Measurements from ENCODE around the gene ADORA2A. TPM values are rescaled to one million over a fixed set of nuclear protein-coding genes. Genes with fewer than 3 reads are reported as not detected.

ADORA2A gene
- total RNA-seq, 2 donors from 2014 or later: 14.5 to 47.6 TPM

- DNase-seq (ENCODE audit: low spot score) (no peak), ATAC-seq (ENCODE audit: insufficient number of reproducible peaks, low FRiP score, low read depth) (no peak)
- no peak for TF ChIP-seq CTCF (IDR thresholded peaks at IDR 0.05)
- no peaks in the 10 kb centered on the region for H3K27me3 ChIP-seq (replicated peaks; ENCODE audit: insufficient read depth)
- H3K27ac ChIP-seq: no peak overlapping the region
- H3K4me3 ChIP-seq: no peak overlapping the region
- peaks cover 9 to 26% of the 10 kb centered on the region in 2 donors for H3K4me1 ChIP-seq (ENCODE audit: control insufficient read depth in 1 of 2, low read depth in 2 of 2)
- H3K36me3 ChIP-seq: no peaks in the 10 kb centered on the region
- no peaks in the 10 kb centered on the region for H3K9me3 ChIP-seq
Observed at GRCh38 chr22:24429411-24430365, 2.3 kb downstream of the ADORA2A start.

GRCh38 chr22:24430431-24431308 lies 3.3 kb downstream of the ADORA2A start:
- no peak overlapping the region for H3K4me3 ChIP-seq
- H3K36me3 ChIP-seq: no peaks in the 10 kb centered on the region
- ATAC-seq (ENCODE audit: insufficient number of reproducible peaks, low FRiP score, low read depth) (no peak), DNase-seq (ENCODE audit: low spot score) (no peak)
- peaks cover 9 to 30% of the 10 kb centered on the region in 2 donors for H3K4me1 ChIP-seq (ENCODE audit: control insufficient read depth in 1 of 2, low read depth in 2 of 2)
- H3K27me3 ChIP-seq (replicated peaks; ENCODE audit: insufficient read depth): no peaks in the 10 kb centered on the region
- no peak for TF ChIP-seq CTCF (IDR thresholded peaks at IDR 0.05)
- H3K27ac ChIP-seq: no peak overlapping the region
- H3K9me3 ChIP-seq: no peaks in the 10 kb centered on the region

- Histone ChIP-seq H3K27ac (no peak overlapping the region), H3K27me3 (replicated peaks; ENCODE audit: insufficient read depth) (no peaks in the 10 kb centered on the region), H3K9me3 (no peaks in the 10 kb centered on the region), H3K4me3 (no peak overlapping the region), H3K36me3 (no peaks in the 10 kb centered on the region), H3K4me1 (ENCODE audit: control insufficient read depth in 1 of 2, low read depth in 2 of 2) (peaks cover 9 to 30% of the 10 kb centered on the region in 2 donors)
- no peak for DNase-seq (ENCODE audit: low spot score)
- ATAC-seq (ENCODE audit: insufficient number of reproducible peaks, low FRiP score, low read depth): no peak
- TF ChIP-seq CTCF (IDR thresholded peaks at IDR 0.05): no peak
Observed at GRCh38 chr22:24431309-24432034, 4.1 kb downstream of the ADORA2A start.

GRCh38 chr22:24432059-24432853 lies 4.9 kb downstream of the ADORA2A start:
- Histone ChIP-seq H3K36me3 (no peaks in the 10 kb centered on the region), H3K4me3 (no peak overlapping the region), H3K27ac (no peak overlapping the region), H3K9me3 (no peaks in the 10 kb centered on the region), H3K27me3 (replicated peaks; ENCODE audit: insufficient read depth) (no peaks in the 10 kb centered on the region), H3K4me1 (ENCODE audit: control insufficient read depth in 1 of 2, low read depth in 2 of 2) (peaks cover 9 to 30% of the 10 kb centered on the region in 2 donors)
- no peak for TF ChIP-seq CTCF (IDR thresholded peaks at IDR 0.05)
- no peak for ATAC-seq (ENCODE audit: insufficient number of reproducible peaks, low FRiP score, low read depth)
- no peak for DNase-seq (ENCODE audit: low spot score)
